Measurements from ENCODE around the gene SUN3. TPM values are rescaled to one million over a fixed set of nuclear protein-coding genes. Genes with fewer than 3 reads are reported as not detected.

SUN3 gene
- total and polyA plus RNA-seq, 2 of the 4 experiments (the other 2 are of a cell fraction): not detected

DNA sequence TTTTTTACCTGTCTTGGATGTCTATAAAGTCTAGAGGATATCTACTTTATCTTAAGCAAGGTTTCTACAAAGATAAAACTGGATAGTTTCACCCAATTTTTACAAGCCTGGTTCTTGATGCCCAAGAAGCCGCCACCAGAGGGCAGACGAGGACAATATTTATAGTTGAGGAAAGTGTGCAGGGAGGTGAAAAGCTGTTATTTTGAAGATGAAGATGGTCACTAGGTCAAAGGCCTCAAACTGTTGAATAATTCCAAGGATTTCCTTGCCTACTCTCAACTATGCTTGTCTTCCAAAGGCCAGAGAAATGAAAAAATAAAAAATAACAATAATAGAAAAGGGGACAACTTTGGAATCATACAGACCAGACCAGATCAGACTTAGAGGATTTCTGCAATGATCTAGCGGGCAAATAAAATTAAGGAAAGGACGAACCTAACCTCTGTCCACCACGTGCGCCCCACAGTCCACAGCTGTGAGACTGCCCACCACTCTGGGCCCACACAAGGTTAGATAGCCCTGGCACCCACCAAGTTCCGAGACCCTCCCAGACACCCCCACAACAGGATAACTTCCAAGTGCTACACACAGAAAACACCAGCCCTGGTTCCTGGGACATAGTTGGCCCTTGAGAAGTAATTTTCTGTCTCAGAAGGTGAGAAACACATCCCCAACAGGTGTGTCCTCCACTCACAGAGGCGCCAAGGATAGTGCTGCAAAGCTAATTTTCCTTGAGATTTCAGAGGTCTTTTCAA is 83.5 kb downstream of the SUN3 start:
- no CpG with 5 or more reads among the region's 8 CpGs for WGBS, 2 experiments (ENCODE audit: extremely low coverage in 2 of 2, insufficient read length in 1 of 2)
- Histone ChIP-seq H2AK5ac (ENCODE audit: low read depth, low read length) (no peak overlapping the region; the same call in 1 of the 2 replicates), H3K23ac (ENCODE audit: low read depth, low read length) (no peak overlapping the region), H3K4me2 (ENCODE audit: low read depth, low read length) (no peak overlapping the region), H3K9me1 (ENCODE audit: insufficient read depth, low read length) (peaks cover 17% of the 10 kb centered on the region), H4K5ac (ENCODE audit: low read depth, low read length) (no peak overlapping the region), H3K79me1 (ENCODE audit: low read depth in 1 of 2, low read length in 2 of 2) (peaks cover 0 to 2% of the 10 kb centered on the region in 2 experiments; a peak in 1 of 4 replicates), H3K4me3 (ENCODE audit: insufficient read depth, low read depth, low read length) (no peak overlapping the region), H3K14ac (replicated peaks; ENCODE audit: low read depth, low read length) (no peak overlapping the region), H3K27me3 (ENCODE audit: control insufficient read depth, insufficient read depth, low read length) (no peaks in the 10 kb centered on the region), H2BK120ac (ENCODE audit: low read depth, low read length) (no peak overlapping the region), H3K36me3 (ENCODE audit: control insufficient read depth, insufficient read depth, low read length) (no peaks in the 10 kb centered on the region), H4K20me1 (ENCODE audit: insufficient read depth, low read length) (no peaks in the 10 kb centered on the region), H2AK9ac (replicated peaks; ENCODE audit: low read depth, low read length, poor library complexity) (no peak overlapping the region), H3K9me3 (ENCODE audit: control insufficient read depth, insufficient read depth, low read length) (no peaks in the 10 kb centered on the region), H2BK20ac (ENCODE audit: low read depth, low read length) (no peak overlapping the region), H2BK15ac (ENCODE audit: low read depth, low read length) (no peak overlapping the region), H3K56ac (ENCODE audit: extremely low read depth, insufficient read depth, low read length) (no peak overlapping the region), H3K27ac (ENCODE audit: insufficient read depth, low read length) (no peak overlapping the region), H3K4me1 (ENCODE audit: control insufficient read depth, insufficient read depth, low read length) (peaks cover 14% of the 10 kb centered on the region), H4K8ac (ENCODE audit: low read depth in 2 of 2, low read length in 2 of 2) (no peak overlapping the region), H3K9ac (ENCODE audit: low read depth, low read length) (no peak overlapping the region), H2BK5ac (ENCODE audit: low read depth, low read length, poor library complexity, severe bottlenecking) (no peak overlapping the region), H3K18ac (ENCODE audit: low read depth, low read length) (no peak overlapping the region), H2AFZ (replicated peaks; ENCODE audit: low read length, poor library complexity) (no peak overlapping the region), H3K4ac (ENCODE audit: low read depth, low read length) (no peak overlapping the region), H4K91ac (ENCODE audit: insufficient read depth, low read depth, low read length) (no peak overlapping the region; the same call in 1 of the 2 replicates)
- dilution Hi-C loops (cut with HindIII; ENCODE audit: low sequenced_read_pairs, unreplicated experiment) (no loop called here), intact Hi-C loops (cut with micrococcal nuclease) (loop anchor here (1.0 to 10.0 kb wide), 5 partner anchors 23 to 681 kb away; partner anchors contain the start of gene TNS3), in situ Hi-C loops (cut with MboI; ENCODE audit: low sequenced_read_pairs) (loop anchor here (10.0 kb wide), 2 partner anchors 511 to 681 kb away; no protein-coding TSS in a partner anchor)
- CTCF ChIA-PET: interaction anchor here (0.5 to 2.8 kb wide), 17 partner anchors 9 to 212 kb away, joined by 3 to 13 read pairs (median 5); no protein-coding TSS in a partner anchor
- BruUV-seq (replicated peaks): no TSS peak
- DNase-seq (peak; percentile 62), ATAC-seq (ENCODE audit: low read depth) (peak; percentile 22; the same call in 1 of the 2 replicates)
- TF ChIP-seq RAD21 (IDR thresholded peaks at IDR 0.05; ENCODE audit: low read length) (peak; percentile 72), POLR2A (IDR thresholded peaks at IDR 0.05; ENCODE audit: low read depth, low read length) (no peak), MAZ (IDR thresholded peaks at IDR 0.05; ENCODE audit: borderline replicate concordance, low read depth, low read length) (no peak), FOS (IDR thresholded peaks at IDR 0.05; ENCODE audit: low read depth, low read length) (no peak), CEBPB (IDR thresholded peaks at IDR 0.05; ENCODE audit: low read depth, low read length) (no peak), BHLHE40 (IDR thresholded peaks at IDR 0.05; ENCODE audit: low read depth, low read length) (no peak), RFX5 (IDR thresholded peaks at IDR 0.05; ENCODE audit: low read depth, low read length) (no peak), MAFK (IDR thresholded peaks at IDR 0.05; ENCODE audit: low read depth, low read length) (no peak), MXI1 (IDR thresholded peaks at IDR 0.05; ENCODE audit: borderline replicate concordance, low read depth, low read length) (no peak), NFE2L2 (IDR thresholded peaks at IDR 0.05; ENCODE audit: low read depth, low read length) (no peak), SMC3 (IDR thresholded peaks at IDR 0.05; ENCODE audit: low read depth, low read length) (peak; percentile 74), RCOR1 (IDR thresholded peaks at IDR 0.05; ENCODE audit: insufficient replicate concordance, low read length) (no peak)
- TF ChIP-seq, protein P1, sequence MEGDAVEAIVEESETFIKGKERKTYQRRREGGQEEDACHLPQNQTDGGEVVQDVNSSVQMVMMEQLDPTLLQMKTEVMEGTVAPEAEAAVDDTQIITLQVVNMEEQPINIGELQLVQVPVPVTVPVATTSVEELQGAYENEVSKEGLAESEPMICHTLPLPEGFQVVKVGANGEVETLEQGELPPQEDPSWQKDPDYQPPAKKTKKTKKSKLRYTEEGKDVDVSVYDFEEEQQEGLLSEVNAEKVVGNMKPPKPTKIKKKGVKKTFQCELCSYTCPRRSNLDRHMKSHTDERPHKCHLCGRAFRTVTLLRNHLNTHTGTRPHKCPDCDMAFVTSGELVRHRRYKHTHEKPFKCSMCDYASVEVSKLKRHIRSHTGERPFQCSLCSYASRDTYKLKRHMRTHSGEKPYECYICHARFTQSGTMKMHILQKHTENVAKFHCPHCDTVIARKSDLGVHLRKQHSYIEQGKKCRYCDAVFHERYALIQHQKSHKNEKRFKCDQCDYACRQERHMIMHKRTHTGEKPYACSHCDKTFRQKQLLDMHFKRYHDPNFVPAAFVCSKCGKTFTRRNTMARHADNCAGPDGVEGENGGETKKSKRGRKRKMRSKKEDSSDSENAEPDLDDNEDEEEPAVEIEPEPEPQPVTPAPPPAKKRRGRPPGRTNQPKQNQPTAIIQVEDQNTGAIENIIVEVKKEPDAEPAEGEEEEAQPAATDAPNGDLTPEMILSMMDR (conservative IDR thresholded peaks at IDR 0.05; ENCODE audit: low read depth, low read length): peak; percentile 82
- TF ChIP-seq, protein P2, sequence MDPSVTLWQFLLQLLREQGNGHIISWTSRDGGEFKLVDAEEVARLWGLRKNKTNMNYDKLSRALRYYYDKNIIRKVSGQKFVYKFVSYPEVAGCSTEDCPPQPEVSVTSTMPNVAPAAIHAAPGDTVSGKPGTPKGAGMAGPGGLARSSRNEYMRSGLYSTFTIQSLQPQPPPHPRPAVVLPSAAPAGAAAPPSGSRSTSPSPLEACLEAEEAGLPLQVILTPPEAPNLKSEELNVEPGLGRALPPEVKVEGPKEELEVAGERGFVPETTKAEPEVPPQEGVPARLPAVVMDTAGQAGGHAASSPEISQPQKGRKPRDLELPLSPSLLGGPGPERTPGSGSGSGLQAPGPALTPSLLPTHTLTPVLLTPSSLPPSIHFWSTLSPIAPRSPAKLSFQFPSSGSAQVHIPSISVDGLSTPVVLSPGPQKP (IDR thresholded peaks at IDR 0.05; ENCODE audit: borderline replicate concordance, low read depth, low read length): no peak
- TF ChIP-seq, protein P3, sequence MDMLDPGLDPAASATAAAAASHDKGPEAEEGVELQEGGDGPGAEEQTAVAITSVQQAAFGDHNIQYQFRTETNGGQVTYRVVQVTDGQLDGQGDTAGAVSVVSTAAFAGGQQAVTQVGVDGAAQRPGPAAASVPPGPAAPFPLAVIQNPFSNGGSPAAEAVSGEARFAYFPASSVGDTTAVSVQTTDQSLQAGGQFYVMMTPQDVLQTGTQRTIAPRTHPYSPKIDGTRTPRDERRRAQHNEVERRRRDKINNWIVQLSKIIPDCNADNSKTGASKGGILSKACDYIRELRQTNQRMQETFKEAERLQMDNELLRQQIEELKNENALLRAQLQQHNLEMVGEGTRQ (IDR thresholded peaks at IDR 0.05; ENCODE audit: low read depth, low read length): no peak
- POLR2A ChIA-PET (ENCODE audit: unreplicated experiment): no interaction called here
